HL-60 (cell line): ENCODE data around the gene ABLIM1.

Source experiments
- CTCF ChIP-seq: IDR thresholded peaks from one replicate; pipeline ENCODE4 v1.5.1; 2011; ENCODE audit warnings: low read length, control low read depth, inconsistent platforms; ENCODE audit not compliant: insufficient read depth
- GABPA ChIP-seq: IDR thresholded peaks from 2 replicates; pipeline ENCODE4 v1.6.1; 2012; ENCODE audit warnings: low read depth
- POLR2AphosphoS5 ChIP-seq: IDR thresholded peaks from 2 replicates; pipeline ENCODE4 v1.6.1; 2012; ENCODE audit warnings: low read depth
- SPI1 ChIP-seq: IDR thresholded peaks from 2 replicates; pipeline ENCODE4 v1.6.1; 2012; ENCODE audit warnings: low read depth, mild to moderate bottlenecking, borderline replicate concordance
- TF ChIP-seq, protein P1 (sequence below): IDR thresholded peaks from 2 replicates; pipeline ENCODE4 v1.6.1; 2012; ENCODE audit warnings: low read depth; ENCODE audit not compliant: insufficient replicate concordance

- TF ChIP-seq CTCF (no peak), POLR2AphosphoS5 (no peak), SPI1 (no peak), GABPA (no peak)
- TF ChIP-seq, protein P1, sequence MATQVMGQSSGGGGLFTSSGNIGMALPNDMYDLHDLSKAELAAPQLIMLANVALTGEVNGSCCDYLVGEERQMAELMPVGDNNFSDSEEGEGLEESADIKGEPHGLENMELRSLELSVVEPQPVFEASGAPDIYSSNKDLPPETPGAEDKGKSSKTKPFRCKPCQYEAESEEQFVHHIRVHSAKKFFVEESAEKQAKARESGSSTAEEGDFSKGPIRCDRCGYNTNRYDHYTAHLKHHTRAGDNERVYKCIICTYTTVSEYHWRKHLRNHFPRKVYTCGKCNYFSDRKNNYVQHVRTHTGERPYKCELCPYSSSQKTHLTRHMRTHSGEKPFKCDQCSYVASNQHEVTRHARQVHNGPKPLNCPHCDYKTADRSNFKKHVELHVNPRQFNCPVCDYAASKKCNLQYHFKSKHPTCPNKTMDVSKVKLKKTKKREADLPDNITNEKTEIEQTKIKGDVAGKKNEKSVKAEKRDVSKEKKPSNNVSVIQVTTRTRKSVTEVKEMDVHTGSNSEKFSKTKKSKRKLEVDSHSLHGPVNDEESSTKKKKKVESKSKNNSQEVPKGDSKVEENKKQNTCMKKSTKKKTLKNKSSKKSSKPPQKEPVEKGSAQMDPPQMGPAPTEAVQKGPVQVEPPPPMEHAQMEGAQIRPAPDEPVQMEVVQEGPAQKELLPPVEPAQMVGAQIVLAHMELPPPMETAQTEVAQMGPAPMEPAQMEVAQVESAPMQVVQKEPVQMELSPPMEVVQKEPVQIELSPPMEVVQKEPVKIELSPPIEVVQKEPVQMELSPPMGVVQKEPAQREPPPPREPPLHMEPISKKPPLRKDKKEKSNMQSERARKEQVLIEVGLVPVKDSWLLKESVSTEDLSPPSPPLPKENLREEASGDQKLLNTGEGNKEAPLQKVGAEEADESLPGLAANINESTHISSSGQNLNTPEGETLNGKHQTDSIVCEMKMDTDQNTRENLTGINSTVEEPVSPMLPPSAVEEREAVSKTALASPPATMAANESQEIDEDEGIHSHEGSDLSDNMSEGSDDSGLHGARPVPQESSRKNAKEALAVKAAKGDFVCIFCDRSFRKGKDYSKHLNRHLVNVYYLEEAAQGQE = no peak
Measured at GRCh38 chr10:114492351-114493037, 165.6 kb downstream of the ABLIM1 start.
